ENCODE data around the gene SOAT1.

GRCh38 chr1:179310291-179310690, 16.7 kb downstream of the SOAT1 start:
- TF ChIP-seq CTCF (IDR thresholded peaks at IDR 0.05) (no peak), POLR2A (IDR thresholded peaks at IDR 0.05) (no peak)
